ENCODE measurements around the gene RBM44. TPM values are rescaled to one million over a fixed set of nuclear protein-coding genes. Genes with fewer than 3 reads are reported as not detected.

Gene RBM44
- total RNA-seq, 1 experiment from 2014 or later: 0.14 TPM

- Mint-ChIP-seq H3K36me3 (ENCODE audit: insufficient read depth, unreplicated experiment) (no peaks in the 10 kb centered on the region), H3K4me3 (ENCODE audit: unreplicated experiment) (no peak overlapping the region), H3K9me3 (ENCODE audit: unreplicated experiment) (no peaks in the 10 kb centered on the region), H3K4me1 (ENCODE audit: low read depth, unreplicated experiment) (peaks cover 6% of the 10 kb centered on the region), H3K27me3 (ENCODE audit: insufficient read depth, unreplicated experiment) (peaks cover 7% of the 10 kb centered on the region), H3K27ac (ENCODE audit: unreplicated experiment) (no peak overlapping the region)
- H3K9me3 ChIP-seq: no peaks in the 10 kb centered on the region
- no peak for TF ChIP-seq CTCF (IDR thresholded peaks at IDR 0.05; ENCODE audit: insufficient read depth in 1 of 2, low read depth in 1 of 2, low read length in 1 of 2, severe bottlenecking in 1 of 2, unreplicated experiment in 1 of 2)
- intact Hi-C loops (cut with micrococcal nuclease; ENCODE audit: unreplicated experiment): loop anchor here (1.0 to 10.0 kb wide), 4 partner anchors 66 to 405 kb away; partner anchors contain the start of gene ERFE
- ChIA-PET CTCF (interaction anchor here (0.9 to 1.4 kb wide), 3 partner anchors 249 to 405 kb away, joined by 3 to 11 read pairs (median 3); no protein-coding TSS in a partner anchor), POLR2A (no interaction called here)
- no peak for DNase-seq
- H3K27me3 ChIP-seq (replicated peaks; ENCODE audit: control insufficient read depth, insufficient read depth, low read length): no peaks in the 10 kb centered on the region
- no peak overlapping the region for H3K4me3 ChIP-seq (ENCODE audit: low read depth, low read length)
- BruUV-seq (replicated peaks): no TSS peak
- peaks cover 28% of the 10 kb centered on the region for H3K4me1 ChIP-seq
- no peaks in the 10 kb centered on the region for H3K36me3 ChIP-seq (ENCODE audit: control insufficient read depth, insufficient read depth, low read length)
These were observed 59.2 kb downstream of the RBM44 start for GRCh38 chr2:237857791-237858190.

- Mint-ChIP-seq H3K9me3 (ENCODE audit: unreplicated experiment) (no peaks in the 10 kb centered on the region), H3K27ac (ENCODE audit: unreplicated experiment) (no peak overlapping the region), H3K4me3 (ENCODE audit: unreplicated experiment) (peak overlapping the region; percentile 67), H3K4me1 (ENCODE audit: low read depth, unreplicated experiment) (peaks cover 6% of the 10 kb centered on the region), H3K27me3 (ENCODE audit: insufficient read depth, unreplicated experiment) (peaks cover 7% of the 10 kb centered on the region), H3K36me3 (ENCODE audit: insufficient read depth, unreplicated experiment) (no peaks in the 10 kb centered on the region)
- peak; percentile 69 to 71 for DNase-seq
- ChIA-PET POLR2A (no interaction called here), CTCF (interaction anchor here (0.5 to 1.4 kb wide), 4 partner anchors 170 to 405 kb away, joined by 3 to 11 read pairs (median 3); no protein-coding TSS in a partner anchor)
- intact Hi-C loops (cut with micrococcal nuclease; ENCODE audit: unreplicated experiment): loop anchor here (1.0 to 10.0 kb wide), 4 partner anchors 65 to 404 kb away; partner anchors contain the start of gene ERFE
- peak overlapping the region; percentile 44 for H3K4me3 ChIP-seq (ENCODE audit: low read depth, low read length)
- no TSS peak for BruUV-seq (replicated peaks)
- no peaks in the 10 kb centered on the region for H3K36me3 ChIP-seq (ENCODE audit: control insufficient read depth, insufficient read depth, low read length)
- H3K27me3 ChIP-seq (replicated peaks; ENCODE audit: control insufficient read depth, insufficient read depth, low read length): no peaks in the 10 kb centered on the region
- TF ChIP-seq CTCF (IDR thresholded peaks at IDR 0.05; ENCODE audit: insufficient read depth in 1 of 2, low read depth in 1 of 2, low read length in 1 of 2, severe bottlenecking in 1 of 2, unreplicated experiment in 1 of 2): peak; percentile 66 to 77
- H3K4me1 ChIP-seq: peaks cover 28% of the 10 kb centered on the region
- no peaks in the 10 kb centered on the region for H3K9me3 ChIP-seq
These were observed 59.9 kb downstream of the RBM44 start for GRCh38 chr2:237858294-237859081.

- H3K9me3 Mint-ChIP-seq (ENCODE audit: unreplicated experiment): no peaks in the 10 kb centered on the region
- Histone ChIP-seq H3K9me3 (no peaks in the 10 kb centered on the region), H3K4me3 (ENCODE audit: low read depth, low read length) (peak overlapping the region; percentile 44), H3K4me1 (peaks cover 28% of the 10 kb centered on the region), H3K36me3 (ENCODE audit: control insufficient read depth, insufficient read depth, low read length) (no peaks in the 10 kb centered on the region), H3K27me3 (replicated peaks; ENCODE audit: control insufficient read depth, insufficient read depth, low read length) (no peaks in the 10 kb centered on the region)
- peaks cover 7% of the 10 kb centered on the region for H3K27me3 Mint-ChIP-seq (ENCODE audit: insufficient read depth, unreplicated experiment)
- no peaks in the 10 kb centered on the region for H3K36me3 Mint-ChIP-seq (ENCODE audit: insufficient read depth, unreplicated experiment)
- no TSS peak for BruUV-seq (replicated peaks)
- intact Hi-C loops (cut with micrococcal nuclease; ENCODE audit: unreplicated experiment): loop anchor here (2.0 to 10.0 kb wide), 3 partner anchors 244 to 404 kb away; partner anchors contain the start of gene ERFE
- no peak for DNase-seq
- ChIA-PET POLR2A (no interaction called here), CTCF (interaction anchor here (0.5 to 1.4 kb wide), 4 partner anchors 171 to 418 kb away, joined by 3 to 11 read pairs (median 3); no protein-coding TSS in a partner anchor)
- peaks cover 6% of the 10 kb centered on the region for H3K4me1 Mint-ChIP-seq (ENCODE audit: low read depth, unreplicated experiment)
- H3K4me3 Mint-ChIP-seq (ENCODE audit: unreplicated experiment): peak overlapping the region; percentile 67
- TF ChIP-seq CTCF (IDR thresholded peaks at IDR 0.05; ENCODE audit: insufficient read depth in 1 of 2, low read depth in 1 of 2, low read length in 1 of 2, severe bottlenecking in 1 of 2, unreplicated experiment in 1 of 2): no peak
- H3K27ac Mint-ChIP-seq (ENCODE audit: unreplicated experiment): no peak overlapping the region
These were observed 60.5 kb downstream of the RBM44 start for GRCh38 chr2:237859082-237859433.
